NCI-H345 treated with DMSO at 0.1 percent for 48 hours (cell line): ENCODE measurements around the gene VAV3.

ENCODE experiments used
- DNase-seq: peaks from one replicate; lab custom pipeline; 2025; ENCODE audit not compliant: unreplicated experiment; lab: John Stamatoyannopoulos, UW

The VAV3 gene

DNA sequence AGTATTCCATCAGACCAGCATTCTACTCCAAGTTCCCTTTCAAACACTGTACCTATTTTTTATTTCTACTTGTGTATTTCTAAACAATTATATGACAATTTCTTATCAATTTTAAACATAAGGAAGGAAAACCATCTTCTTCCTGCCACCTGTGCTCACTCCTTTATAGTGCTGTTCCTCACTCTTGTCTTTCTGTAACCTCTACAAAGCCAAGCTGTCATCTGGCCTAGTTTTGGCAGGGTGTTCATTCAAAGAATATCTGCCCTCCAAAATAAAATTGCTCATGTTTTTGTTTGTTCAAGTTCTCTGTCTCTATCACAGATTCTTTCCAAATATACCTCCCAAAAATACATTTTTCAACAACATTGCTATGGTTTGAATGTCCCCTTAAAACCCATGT is 360.2 kb downstream of the VAV3 start:
- DNase-seq = no peak

DNA sequence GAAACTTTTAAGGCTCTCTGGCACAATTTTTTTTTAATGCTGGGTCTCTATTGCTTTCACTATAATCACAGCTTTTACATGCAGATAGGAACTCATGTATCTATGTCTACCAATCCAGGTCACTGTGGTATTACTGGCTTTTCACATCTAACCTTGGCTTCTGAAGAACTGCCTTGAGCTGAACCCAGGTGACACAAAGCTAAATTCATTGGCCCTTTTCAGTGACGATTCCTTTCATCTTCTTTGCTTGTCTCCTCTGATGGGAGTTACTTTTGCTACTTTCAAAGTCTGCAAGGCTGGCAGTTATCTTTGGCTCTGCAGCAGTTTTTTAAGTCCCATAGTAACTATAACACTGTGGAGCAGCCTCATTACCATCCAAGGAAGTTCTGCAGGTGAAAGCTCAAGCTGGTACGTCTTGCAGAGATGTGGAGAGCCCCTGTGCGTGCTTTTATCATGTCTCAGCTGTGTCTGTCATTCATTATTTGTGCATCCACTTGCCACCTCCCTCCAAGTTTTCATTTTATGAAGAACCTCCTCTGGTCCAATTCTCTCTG is 364.3 kb downstream of the VAV3 start:
- no peak for DNase-seq

DNA sequence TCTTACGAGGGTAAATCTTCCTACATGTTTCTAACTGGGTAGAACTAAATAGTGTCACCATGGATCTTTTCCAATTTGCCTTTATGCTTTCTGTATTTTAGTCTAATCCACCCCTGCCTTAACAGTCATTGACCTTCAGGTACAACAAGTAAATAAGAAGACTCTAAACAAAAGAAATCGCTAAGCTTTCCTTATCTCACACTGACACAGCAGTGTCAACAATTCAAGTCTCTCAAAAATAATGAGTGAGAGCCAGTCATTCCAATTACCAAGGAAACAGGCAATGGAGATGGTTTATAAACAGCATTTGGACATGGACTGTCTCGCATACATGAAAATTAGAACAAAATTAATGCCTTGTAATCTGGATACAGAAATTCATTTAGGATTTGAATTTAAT is 365.8 kb downstream of the VAV3 start:
- no peak for DNase-seq

DNA sequence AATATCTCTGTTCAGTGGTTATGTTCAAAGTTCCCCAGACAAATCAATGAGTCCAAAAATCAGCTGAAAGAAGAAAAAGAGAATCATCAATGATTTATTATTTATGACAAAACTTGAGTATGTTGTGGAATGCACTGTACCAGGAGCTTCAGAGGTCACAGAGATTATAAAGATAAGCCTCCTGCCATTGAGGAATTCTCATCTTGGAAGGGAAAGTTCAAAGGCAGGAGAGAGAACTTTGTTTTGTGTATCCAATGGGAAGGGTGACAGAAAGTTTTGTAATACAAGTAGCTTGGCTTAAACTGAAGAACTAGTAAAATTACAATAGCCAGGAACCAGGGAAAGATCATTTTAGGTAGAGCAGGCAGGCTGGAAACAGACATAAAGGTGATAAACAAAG is 367.7 kb downstream of the VAV3 start:
- no peak for DNase-seq

DNA sequence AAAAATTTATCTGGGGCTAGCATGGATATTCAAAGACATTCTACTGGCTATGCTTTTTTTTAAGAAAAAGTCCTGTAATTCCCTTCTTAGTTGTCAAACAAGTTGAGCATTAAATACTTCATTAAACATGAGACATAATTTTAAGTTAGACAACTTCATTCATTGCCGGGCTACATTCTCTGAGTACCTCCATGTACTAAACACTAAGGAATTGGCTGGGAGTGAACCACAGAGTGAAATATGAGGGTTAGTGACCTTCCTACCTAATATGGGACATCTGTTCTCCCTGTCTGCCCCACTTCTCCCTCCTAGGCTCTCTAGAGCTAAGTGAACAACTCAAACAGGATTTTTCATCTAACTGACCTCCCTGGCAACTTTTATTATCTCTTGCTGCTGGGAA is 370.4 kb downstream of the VAV3 start:
- no peak for DNase-seq

DNA sequence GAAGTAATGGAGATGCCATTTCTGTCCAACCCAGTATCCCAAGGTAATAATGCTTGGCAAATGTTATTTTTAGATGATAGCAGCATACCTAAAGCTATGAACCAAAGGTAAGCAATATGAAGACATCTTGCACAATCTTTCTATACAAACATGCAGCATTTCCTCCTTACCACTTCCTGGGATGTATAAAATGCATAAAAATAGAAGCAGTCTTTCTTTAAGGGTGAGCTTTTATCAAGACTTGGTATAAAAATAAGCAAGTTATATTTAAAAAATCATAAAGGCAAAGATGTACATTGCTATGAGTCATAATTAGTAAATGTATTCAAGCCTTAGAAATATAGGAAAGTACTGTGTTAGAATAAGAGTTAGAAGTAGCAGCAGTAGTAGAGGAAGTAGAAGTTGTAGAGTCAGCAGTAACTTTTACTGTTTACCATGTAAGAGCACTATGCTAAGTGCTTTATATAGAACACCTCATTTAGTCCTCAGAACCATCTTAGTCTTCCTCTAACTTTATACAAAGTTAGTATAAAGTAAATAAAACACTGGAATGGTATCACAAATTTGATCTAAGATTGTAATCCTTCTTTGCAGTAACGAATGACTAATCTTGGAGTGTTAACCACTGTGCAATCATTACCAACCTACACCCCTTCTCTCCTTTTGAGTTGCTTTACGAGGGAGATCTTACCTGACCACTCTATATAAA is 371.3 kb downstream of the VAV3 start:
- no peak for DNase-seq

DNA sequence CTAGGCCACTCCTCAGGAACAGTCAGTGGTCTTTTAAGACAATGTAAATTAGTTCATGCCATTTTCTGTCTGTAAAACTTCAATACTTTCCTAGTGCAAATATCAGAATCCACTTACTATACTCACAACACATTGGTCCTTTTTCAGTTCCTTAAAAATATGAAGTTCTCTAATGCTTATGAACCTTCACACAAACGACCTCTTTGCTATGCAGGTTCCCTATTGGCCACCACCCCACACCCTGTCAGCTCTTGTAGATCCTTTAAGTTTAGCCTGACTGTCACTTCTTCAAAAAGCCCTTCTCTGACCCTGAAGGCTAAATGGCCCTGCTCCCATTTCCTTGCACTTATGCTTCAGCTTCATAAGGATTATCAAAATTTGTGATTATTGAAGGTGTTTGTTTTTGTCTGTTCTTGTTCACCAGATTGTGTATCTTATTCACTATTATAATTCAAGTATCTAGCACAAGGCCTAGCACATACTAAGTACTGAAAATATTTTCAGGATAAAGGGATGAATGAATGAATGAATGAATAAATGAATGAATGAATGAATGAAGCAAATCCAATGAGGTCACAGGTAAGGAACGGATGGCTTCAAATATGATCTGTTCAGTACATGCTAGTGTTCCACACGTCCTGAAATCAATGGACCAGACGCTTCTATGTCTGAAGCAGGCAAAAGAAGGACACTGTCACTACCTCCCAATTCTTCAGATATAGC is 373.9 kb downstream of the VAV3 start:
- no peak for DNase-seq

DNA sequence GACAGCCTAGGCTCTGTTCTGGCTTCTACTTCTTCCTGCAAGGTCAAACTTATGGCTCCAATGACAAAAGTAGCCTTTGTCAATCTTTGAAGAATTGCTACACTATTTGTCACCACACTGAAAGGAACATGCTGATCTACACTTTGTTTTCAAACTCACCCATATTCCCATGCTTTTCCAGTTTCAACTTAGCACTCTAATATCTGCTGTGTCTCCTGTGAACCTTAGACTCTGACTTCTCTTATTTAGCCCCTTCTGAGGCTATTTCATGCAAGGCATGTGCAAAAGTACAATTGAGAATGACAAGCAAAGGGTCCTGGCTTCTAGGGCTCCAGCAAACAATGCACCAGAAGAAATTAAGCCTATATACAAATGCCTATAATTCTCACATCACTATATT is 374.9 kb downstream of the VAV3 start:
- DNase-seq = no peak

DNA sequence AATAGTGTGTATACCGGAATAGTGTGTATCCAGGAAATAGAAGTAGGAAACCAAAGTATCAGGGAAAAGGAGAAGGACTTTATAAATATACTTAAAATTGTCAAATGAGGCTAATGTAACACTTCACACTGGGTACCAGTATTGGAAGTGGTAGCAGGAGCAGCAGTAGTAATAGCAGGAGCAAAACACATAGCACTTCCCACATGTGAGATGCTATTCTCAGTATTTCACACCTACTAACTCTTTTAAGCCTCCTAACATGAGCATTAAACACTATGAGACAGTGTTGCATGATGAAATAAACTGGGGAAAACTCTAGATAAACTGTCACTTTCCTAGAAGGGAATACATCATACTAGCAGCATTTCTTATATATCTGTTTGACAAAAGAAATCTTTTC is 376.7 kb downstream of the VAV3 start:
- DNase-seq = no peak

DNA sequence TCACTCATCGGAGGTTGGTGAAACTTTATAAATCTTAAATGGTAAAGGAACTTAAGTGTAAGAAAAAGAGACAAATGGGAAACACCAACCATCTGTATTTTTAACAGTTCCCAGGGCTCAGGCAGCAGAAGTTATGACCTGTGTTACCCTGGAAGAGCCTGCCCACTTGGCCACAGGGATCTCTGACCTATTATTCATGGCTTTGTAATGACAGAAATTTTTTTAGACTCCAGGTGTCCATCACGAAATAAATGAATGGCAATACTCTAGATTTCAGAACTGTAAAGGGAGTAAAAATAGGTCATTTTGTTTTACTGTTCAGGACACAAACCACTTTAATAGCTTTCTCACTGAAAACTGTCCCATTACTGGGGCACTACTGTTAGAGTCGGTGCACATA is 389.8 kb downstream of the VAV3 start:
- no peak for DNase-seq

DNA sequence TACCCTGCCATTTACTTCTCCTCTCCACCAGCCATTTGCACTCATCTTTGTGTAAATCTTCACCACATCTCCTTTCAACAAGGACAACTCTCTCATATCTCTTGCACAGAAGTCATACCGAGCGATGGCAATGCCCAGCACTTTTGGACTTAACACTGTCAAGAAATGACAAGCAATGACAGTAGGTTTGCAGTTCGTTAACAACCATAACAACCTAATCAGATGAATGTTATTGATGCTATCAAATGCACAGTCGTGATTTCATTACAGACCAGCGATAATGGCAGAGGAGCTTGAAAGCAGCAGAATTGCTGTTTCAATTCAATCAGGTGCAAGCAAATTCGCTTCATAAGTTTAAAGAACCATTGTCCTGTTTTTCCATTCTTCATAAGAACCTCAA is 390.9 kb downstream of the VAV3 start:
- no peak for DNase-seq

DNA sequence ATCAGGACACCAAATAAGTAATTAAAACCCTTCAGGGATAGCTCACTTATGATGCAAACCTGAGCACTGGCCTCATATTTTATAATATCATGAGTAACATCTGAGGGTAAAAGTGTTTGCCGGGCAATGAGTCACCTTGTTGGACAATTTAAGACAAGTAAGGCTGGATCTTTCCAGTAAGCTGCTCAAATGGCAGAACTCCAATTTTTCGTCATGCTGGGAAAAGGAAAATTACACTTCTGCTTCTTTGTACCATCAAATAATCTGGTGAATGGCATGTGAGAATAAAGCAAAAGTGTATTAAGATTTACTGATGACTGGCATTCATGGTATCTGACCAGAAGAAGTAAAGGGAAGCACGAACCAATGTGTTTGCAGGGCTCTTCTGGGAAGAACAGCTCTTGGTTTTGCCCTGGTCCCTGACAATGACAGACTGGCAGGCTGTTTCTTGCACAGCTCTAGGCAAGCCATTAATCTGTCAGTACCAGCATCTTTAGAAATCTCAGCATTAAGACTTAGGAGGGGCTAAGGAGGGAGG is 392.2 kb downstream of the VAV3 start:
- DNase-seq = no peak

DNA sequence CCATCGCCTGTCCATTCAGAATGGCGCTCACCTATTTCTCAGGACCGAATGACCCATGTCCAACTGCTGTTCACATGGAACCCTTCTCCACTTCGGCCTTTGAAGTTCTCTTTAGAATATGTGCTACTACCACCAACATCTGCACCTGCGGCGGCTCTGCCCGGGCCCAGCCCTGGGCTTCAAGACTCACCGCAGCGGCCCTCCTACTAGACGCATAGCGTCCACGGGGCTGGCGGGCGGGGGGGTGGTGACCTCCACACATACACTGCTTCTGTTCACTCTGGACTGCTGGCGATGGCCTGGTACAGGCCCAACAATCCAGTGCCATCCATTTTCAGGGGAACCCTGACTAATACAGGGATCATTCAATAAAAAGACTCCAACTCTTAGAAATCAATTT is 394.2 kb downstream of the VAV3 start:
- no peak for DNase-seq

DNA sequence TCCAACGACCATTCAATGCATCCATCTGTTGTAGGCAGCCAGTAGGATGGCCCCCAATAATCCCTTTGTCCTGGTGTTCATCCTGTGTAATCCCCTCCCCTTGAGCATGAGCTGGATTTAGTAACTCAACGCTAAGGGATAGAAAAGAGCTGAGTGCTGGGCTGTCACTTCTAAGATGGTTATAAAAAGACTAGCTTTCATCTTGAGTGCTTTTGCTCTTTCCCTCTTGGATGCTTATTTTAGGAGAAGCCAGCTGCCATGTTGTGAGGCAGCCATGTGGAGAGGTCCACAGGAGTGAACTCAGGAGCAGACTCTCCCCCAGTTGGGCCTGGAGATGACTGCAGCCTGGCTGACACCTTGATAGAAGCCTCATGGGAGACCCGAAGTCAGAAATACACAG is 401.5 kb downstream of the VAV3 start:
- no peak for DNase-seq

DNA sequence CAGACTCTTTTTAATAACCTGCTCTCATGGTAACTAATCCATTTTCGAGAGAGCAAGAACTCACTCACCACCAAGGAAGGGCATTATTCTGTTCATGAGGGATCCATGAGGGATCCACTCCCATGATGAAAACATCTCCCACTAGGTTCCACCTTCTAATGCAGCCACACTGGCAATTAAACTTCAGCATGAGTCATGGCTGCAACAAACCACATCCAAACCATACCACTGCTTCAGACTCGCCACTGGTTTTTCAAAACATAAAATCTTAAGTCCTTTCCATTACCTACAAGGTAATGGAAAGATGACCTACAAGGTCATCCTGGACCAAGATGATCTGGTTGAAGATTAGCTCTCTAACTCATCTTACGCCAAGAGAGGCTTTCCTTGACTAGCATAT is 405.1 kb downstream of the VAV3 start:
- DNase-seq = no peak

DNA sequence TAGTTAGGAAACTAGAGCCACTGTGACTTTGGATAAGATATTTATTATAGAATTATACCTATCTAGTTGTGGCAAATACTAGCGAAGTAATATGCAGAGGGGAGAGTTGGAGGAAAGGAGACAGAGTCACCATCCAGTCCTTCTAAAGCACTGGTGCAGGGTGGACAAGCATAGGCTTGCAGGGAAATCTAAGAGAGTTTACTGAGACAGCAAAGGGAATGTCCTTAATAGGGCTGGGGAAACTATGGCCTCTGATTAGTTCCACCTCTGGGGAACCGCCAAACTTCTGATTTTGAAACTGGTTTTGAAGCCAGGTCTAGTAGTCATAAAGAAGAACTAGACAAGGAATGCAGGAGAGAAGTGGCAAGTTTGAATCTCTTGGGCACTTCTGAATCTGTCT is 407.9 kb downstream of the VAV3 start:
- no peak for DNase-seq

DNA sequence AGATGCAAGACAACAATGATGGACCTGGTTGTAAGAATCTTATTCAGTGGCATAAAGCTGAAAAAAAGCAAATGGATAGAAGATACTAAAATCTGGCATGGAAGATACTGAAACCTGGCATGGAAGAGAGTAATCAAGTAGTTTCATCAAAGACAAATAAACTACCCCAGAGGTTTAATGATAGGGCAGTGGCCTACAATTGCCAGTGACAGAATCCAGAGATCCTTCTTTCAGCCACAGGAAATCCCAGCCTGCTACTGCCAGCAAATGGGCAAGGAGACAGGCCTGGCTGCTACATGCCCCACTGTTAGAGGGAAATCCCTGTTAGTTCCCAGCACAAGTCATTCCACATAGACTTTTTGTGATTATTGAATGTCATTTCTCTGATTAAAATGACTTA is 409.4 kb downstream of the VAV3 start:
- no peak for DNase-seq

DNA sequence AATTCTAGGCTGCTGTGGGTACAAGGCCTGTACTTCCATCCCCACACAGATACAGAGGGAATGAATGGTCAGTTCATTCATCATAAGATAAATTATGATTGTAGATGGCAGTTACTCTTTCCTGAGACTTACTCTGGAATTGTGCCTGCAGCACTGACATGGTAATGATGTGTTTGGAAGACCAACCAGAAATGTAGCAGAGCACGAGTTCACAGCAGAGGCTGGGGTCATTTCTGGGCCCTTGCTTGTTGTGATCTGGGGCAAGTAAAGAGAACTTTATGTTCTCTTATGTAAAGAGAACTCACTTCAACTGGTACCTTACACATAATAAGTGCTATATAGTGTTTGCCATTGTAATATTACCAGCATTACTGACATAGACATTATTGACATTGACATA is 412.2 kb downstream of the VAV3 start:
- DNase-seq = no peak

DNA sequence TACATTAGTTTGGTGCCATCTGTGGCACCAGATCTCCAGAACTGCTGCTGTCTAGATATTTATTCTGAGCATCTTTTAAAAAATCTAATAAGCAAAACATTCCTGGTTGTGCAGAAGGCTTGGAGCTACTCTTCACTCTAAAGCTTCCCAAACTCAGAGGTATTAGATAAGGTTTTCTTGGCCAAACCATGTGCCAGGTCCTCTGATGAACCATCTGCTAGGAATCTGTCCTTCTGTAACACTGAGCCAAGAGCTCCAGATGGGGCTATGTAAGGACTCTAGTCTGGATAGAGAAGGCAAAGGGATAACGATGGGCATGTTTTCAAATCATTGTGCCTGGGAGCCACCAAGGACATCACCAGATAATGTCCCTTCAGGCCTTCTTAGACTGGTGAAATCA is 413.5 kb downstream of the VAV3 start:
- DNase-seq = no peak

DNA sequence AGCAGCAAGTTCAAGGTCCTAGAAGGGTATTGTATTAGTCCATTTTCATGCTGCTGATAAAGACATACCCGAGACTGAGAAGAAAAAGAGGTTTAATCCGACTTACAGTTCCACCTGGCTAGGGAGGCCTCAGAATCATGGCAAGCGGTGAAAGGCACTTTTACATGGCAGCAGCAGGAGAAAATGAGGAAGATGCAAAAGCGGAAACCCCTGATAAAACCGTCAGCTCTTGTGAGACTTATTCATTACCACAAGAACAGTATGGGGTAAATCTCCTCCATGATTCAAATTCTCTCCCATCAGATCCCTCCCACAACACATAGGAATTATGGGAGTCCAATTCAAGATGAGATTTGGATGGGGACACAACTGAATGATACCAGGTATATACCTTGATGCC is 414.6 kb downstream of the VAV3 start:
- DNase-seq = no peak

DNA sequence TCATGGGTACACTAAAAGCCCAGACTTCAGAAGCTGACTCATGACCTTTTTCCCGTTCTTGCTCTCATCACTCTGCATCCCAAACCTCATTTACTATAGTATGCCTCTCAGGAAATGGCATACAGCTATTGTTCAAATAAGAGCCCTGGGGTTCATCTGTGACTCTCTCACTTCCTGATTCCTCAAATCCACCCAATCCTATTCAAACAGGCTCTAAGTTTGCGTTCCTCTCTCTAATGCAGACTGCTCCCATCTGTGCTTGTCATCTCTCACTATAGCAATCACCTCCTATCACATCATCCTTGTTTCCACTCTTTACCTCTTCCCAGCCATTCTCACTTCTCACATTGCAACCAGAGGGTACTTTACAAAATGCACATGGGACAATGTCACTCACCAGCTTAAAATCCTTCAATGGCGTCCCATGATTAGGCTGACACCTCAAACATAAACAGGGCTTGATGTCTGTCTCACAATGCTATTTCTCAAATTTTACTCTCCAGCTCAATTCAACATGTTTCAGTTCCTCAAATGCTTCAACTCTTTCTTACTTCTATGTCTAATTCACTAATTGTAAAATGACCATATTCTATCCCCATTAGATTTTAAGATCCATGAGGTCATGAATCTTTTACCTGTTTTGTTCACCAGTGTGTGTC is 415.7 kb downstream of the VAV3 start:
- no peak for DNase-seq

DNA sequence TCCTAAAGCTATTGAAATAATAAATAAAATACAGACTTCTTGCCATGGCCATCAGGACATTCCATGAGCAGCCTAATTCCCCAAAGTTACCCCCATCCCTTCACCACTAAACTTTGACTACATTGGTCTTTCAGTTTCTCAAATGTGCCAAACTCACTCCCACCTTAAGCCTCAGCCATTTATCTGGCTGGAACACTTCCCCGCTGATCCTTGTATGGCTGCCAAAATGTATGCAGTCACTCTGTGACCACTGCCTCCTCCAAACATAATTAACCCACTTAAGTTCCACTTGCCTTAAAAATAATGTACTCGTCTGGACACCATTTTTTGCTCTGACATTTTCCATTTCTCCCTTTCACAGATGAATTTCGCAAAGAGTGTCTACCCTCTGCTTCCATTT is 416.7 kb downstream of the VAV3 start:
- DNase-seq = no peak
